ENCODE results near the gene TSPAN31. TPM values are rescaled to one million over a fixed set of nuclear protein-coding genes. Genes with fewer than 3 reads are reported as not detected.

The TSPAN31 gene
- total and polyA plus RNA-seq, 2 of the 8 experiments (the other 6 are each of a cell fraction or from before 2014, with no cell fraction given) = 15.8 to 31.4 TPM

DNA sequence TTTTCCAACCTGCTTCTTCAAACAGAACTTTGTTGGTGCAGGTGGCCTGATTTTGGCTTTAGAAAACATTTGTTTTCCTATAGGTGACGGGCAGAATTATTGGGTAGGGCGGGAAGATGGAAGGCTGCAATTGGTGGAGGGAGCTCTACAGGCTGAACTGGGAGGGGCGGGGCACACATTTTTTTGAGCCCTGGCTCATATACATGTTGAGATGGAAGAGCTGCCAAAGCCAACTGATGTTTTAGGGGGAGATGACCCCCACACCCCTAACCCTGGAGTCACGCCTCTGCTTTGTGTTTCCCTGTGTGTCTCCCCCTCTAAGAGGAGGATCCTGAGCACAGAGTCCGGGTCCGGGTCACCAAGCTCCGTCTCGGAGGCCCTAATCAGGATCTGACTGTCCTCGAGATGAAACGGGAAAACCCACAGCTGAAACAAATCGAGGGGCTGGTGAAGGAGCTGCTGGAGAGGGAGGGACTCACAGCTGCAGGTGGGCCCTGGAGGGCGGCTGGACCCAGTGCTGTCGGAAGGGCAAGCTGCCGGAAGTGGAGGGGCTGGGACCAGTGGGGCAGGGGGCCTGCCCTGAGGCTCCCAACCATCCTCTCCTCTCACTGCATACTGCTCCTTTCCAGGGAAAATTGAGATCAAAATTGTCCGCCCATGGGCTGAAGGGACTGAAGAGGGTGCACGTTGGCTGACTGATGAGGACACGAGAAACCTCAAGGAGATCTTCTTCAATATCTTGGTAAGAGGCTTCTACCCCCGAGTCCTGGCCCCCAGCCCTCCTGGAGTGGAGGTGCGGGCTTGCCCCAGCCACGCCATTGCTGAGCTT is 24.8 kb upstream of the TSPAN31 start (continued):
- TF ChIP-seq ASH2L (IDR thresholded peaks at IDR 0.05; ENCODE audit: low read length) = no peak
- no peak for TF ChIP-seq ZNF274 (IDR thresholded peaks at IDR 0.05; ENCODE audit: borderline replicate concordance, extremely low read depth, low read length)
- no peak for TF ChIP-seq GABPA (IDR thresholded peaks at IDR 0.05; ENCODE audit: borderline replicate concordance, insufficient read depth, low read length)

Data from H1 (cell line).